Measurements from ENCODE around the gene PKD2.

The PKD2 gene

DNA sequence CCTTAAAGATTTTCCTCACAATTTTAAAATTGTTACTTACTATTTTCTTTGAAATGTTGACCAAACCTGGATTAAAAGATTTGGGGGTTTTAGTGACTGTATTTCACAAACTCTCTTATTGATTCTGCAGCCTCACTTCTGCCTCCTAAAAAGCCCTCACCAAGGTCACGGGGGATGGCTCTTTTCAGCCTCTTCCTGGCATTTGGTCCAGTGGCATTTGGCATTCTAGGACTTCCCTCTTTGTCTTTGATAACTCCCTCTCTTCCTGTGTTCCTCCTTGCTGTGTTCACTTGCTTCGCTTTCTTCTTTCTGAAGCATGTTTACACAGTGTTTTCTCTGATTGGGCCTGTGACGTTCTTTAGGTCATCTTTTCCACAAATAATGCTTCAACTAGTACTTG lies 21.5 kb downstream of the PKD2 start:
- DNase-seq = no peak

DNA sequence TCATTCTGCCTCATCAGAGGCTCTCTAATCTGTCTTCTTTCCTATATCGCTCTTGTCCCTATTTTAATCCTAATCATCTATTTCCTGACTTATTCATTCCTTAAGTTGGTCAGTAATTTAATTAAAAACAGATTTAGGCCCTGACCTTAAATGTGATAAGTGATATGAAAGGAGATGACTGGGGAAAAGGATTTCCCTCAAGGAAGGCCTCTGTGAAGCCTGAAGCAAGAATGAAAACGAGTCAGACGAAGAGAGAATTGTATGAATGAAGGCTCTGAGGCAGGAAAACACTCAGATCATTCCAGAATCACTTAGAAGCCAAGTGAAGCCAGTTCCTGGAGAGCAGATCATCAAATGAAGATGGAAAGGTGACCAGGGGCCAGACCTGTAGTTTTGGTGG lies 22.1 kb downstream of the PKD2 start:
- DNase-seq = no peak

DNA sequence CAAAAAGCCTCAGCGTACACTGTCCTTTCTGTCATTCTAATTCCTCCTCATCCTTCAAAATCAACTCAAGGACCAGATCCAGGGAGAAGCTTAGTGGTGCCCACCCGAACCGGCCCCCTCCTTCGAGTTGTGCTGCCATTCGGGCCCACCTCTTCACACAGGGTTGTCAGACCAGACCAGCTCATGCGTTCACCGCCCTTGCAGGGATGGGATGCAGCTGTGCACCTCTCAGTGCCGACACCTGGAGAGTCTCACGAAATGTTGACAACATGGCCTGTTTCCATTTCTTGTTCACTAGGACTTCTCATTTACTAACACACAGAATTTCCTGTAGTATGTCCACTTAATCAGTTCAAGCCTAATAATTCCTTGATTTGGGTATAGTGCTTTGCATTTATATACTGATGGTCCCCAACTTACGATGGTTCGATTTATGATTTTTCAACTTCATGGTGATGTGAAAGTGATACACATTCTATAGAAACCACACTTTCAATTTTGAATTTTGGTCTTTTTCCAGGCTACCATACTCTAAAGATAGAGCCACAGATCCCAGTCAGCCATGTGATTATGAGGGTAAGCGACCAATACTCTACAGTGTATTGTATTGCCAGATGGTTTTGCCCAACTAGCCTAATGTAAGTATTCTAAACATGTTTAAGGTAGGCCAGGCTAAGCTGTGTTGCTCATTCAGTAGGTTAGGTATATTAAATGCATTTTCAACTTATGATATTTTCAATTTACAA lies 23.3 kb downstream of the PKD2 start:
- DNase-seq = no peak

DNA sequence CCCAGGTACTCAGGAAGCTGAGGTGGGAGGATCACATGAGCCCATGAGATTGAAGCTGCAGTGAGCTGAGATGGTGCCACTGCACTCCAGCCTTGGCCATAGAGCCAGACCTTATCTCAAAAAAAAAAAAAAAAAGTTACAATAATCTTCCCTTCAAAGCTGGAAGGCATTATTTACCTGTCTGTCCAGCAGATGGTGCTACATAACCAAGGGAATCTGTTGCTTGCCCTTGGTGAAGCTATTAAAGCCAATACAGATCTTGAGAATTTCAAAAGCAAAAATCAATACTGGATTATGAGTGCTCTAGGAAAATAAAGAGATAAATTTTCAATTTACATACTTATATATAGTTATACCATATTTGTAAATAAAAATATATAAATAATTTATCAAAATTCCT lies 25.9 kb downstream of the PKD2 start:
- DNase-seq = no peak

DNA sequence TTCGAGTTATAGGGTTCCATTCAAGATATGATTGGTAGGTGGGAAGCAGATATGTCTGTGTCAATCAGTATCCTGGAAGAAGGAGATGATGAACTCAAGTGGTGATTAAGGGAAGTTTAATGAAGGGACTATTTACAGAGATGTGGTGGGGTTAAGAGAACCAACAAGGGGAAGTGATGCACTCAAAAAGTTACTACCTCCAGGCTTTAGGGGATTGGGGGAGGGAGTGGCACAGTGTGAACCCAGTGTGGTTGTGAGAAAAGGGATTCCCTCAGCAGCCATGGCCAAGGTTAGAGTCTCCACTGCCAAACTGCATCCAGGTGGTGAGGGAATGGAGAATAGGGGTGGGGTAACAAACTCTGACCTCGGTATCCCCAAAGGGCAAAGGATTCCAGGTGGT lies 27.9 kb downstream of the PKD2 start:
- no peak for DNase-seq

DNA sequence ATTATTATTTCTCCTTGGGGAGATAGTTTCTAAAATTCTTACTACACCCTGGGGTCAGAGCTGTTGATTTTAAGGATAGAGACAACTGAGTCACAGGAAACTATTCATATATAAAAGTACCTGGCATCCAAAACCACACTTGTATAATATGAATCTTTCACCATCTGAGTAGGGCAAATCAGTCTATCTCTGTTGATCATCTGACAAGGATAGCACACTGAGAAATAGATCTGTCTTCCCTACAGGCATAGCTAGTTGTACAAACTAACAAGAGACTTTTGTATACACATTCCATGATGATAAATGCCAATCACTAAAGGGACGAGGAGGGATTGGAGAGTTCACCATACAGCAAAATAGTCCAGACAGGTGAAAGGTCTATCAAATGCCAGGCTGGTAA lies 30.0 kb downstream of the PKD2 start:
- no peak for DNase-seq

DNA sequence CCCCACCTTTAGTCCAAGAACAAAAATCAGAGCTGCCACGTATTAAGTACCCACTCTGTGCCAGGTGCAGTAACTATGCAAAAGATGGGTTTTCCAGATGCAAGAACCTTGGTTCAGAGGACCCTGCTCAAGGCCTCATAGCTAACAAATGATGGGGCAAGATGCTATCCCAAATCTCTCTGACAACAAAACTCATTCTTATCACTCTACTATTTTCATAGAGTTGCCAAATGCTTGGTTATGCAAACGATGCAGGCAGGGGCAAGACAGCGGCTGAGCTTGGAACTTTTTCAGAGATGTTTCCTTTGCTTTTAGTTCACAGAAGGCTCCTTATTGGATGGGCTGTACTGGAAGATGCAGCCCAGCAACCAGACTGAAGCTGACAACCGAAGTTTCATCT lies 30.5 kb downstream of the PKD2 start:
- DNase-seq = no peak

DNA sequence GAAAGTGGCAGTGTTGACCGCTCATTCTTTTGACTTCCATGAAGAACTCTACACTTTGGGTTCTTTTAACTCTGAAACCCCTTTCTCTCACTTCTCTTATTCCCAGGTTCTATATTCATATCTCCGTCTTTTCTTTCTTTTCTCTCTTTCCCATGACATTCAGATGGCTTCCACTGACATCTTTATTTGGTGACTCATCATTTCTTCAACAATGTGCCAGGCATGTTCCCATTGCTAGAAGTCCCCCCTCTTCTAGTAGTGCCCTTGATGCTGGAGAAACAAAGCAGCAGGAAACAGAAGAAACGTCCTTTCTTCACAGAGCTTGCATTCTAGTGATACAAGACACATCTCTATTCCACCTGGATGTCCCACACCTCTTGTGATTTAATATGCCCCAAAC lies 33.3 kb downstream of the PKD2 start:
- no peak for DNase-seq

DNA sequence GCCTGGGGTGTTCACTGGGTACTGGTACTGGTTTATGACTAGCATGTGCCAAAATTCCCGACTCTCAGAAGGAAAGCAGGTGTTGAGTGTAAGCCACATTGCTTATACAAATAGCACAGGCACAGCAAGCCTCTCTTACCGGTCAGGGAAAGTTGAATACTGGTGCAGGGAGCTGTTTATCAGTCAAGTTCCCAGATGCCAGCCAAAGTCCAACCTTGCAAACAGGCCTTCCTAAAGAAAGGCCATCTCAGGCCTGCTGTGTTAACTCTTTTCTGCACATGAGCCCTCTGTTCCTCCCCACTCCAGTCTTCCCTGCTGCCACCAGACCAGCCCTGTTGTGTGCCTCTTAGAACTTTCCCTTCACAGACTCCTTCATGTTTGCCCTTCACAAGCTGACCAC lies 34.2 kb downstream of the PKD2 start:
- DNase-seq = no peak

DNA sequence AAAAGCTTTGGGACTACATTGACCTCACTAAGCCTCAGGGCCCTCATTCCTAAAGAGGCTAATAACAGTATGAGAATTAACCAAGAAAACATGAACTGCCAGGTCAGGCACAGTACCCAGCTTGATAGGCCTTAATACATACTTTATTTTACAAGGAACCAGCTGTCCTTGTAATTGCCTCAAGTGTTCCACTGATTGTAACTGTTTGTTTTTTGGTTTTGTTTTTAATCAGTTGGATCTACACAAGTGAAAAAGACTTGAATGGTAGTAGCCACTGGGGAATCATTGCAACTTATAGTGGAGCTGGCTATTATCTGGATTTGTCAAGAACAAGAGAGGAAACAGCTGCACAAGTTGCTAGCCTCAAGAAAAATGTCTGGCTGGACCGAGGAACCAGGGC lies 35.6 kb downstream of the PKD2 start:
- no peak for DNase-seq

DNA sequence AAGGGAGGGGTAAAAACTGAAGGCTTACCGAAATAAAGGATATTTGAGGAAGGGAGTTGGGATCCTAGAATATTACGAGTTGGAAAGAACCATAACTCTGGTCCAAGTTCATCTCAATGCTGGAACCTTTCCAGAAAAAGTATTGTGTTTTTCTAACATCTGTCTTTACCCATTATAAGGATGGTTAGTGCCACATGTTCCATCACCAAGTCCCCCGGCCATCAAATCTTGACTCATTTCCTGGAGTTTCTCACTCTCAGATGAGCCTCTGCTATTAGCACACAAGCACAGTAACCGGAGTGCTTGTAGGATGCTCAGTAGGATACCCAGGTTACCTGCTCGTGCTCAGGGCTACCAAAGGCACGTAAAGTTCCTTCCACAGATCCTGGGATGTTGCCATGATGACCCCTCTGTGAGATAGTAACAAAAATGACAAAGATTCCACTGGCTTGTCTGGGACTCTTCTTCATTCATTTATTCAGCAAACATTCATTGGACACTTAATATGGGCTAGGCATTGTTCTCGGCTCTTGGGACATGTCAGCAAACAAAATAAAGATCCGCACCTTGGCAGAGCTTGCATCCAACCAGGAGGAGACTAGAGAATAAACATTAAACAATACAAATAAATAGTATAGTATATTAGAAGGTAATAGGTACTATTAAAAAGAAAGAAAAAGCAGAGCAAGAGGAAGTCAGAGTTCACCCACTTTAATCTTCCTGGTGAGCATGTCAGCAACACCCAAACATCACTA lies 36.3 kb downstream of the PKD2 start:
- DNase-seq = no peak

DNA sequence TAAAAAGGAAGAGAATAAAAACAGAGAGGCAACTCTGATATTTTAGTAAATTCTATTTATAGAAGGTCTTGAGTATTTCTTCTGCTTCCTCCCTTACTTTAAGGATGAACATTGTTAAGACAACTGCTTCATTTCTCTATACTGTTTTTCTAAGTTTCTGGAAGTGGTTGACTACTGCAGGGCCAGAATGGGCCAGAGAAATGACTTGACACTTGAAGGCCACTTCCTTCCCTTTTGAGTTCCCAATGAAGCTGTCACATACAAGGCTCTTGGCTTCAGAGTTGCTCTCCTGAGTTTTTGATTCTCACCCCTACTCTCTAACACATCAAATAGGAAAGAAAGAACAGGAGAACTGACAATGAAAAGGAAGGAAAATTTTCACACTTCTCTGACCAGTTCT lies 37.6 kb downstream of the PKD2 start:
- DNase-seq = no peak

DNA sequence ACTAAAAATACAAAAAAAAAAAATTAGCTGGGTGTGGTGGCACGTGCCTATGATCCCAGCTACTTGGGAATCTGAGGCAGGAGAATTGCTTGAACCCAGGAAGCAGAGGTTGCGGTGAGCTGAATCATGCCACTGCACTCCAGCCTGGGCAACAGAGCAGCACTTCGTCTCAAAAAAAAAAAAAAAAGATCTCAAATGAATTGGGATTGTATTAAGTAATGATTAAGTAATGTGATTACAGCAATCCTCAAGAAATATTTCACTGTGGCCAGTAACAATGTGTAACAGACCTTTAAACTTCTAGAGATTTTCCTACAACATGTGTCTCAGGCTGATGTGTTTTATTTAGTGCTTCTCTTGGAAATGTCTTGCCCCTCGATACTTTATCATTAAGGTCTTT lies 46.8 kb downstream of the PKD2 start:
- DNase-seq = no peak

DNA sequence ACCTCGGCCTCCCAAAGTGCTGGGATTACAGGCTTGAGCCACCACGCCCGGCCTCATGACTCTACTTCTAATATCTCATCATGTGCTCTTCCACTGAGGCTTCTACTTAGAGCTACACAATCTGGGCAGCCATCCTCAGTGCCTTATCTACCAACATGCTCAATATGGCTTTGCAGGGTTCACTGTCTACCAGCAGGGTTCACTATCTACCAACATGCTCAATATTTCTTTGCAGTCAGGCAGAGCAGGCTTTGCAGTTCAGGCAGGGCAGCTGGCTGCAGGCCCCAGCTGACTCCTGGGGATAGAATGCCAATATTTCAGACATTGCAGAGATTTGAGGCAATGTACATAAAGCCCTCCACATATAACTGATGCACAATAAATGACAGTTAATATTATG lies 47.5 kb downstream of the PKD2 start:
- DNase-seq = no peak

DNA sequence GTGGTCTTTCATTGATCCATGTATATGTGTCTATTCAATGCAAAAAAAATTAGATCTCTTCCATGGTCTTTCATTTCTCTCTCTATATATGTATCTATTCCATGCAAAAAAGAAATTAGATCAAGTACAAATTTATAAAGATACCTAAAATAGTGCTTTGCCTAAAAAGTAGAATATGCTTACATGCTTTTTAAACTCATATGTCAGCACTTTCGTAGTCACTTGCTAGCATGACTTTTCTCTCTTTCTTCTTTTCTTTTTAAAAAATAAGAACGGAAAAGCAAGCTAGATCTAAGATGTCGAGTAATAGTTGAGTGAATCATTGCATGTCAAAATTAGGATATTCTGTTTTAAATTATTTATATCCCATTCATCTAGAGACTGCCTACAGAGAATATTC lies 50.9 kb downstream of the PKD2 start:
- DNase-seq = no peak

DNA sequence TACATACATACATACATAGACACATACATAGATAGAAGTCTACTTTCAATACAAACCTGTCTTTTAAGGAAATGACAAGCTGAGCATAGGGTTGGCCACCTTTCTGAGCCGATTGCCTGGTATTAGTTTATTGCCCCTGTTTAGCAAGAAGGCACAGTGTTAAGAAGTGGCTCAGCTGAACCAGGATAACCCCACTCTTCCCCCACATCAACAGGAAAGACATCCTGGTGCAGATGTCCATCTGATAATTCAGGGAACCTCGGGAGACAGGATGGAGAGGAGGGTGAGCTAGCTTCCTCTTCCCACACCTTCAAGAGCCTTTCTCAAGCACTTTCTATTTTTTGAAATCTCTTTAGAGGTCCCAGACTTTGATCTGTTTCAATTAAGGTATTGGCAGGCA lies 52.3 kb downstream of the PKD2 start:
- no peak for DNase-seq

DNA sequence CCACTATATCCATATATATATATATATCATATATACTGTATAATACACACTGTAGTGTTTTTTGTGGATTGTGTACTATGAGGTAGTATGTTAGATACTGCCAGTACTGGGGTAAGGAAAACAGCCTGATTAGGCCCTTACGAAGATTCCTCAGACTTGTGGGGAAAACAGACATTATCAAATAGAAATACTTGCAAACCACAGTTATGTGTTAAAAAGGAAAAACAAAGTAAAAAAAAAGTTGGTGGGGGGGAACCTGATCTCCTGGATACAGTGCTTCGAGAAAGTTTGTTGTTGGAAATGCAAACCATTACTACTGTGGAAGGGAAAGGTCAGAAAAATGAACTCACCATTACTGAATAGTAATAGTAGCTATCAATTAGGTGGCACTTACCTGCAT lies 53.0 kb downstream of the PKD2 start:
- DNase-seq = no peak

DNA sequence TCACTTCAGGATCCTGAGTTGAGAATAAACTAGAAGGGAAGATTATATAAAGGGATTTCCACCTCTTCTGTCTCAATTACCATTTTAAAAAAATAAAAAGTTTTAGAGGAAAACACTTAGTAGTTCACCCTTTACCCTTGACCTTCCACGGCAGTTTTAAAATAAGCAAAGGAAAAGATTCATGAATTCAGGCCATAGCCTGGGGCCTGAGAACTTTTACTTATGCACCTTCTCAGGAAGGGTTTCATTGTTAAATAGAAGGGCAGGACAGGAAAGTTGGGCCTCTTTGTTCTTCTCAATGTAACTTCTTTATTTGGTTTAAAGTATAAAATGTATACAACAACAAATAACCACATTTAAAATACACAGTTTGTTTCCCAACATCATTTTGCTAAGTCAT lies 54.9 kb downstream of the PKD2 start:
- no peak for DNase-seq

DNA sequence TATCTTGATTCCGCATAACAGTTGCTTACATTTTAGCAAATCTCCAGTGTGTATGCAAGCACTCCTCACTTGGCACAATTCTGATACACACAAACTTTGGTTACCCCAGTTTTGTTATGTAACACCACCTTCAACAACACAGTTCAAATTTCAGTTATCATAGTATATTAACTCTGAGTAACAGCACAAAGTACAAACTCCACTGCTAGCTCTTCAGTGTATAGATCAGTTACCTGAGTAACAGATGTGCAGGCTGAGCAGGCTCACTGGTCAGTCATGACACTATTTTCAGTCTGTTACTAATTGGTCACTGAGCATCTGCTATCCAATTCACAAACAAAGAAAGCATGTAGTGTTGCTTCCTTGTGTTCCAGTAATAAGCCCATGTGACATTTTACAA lies 55.4 kb downstream of the PKD2 start:
- no peak for DNase-seq

DNA sequence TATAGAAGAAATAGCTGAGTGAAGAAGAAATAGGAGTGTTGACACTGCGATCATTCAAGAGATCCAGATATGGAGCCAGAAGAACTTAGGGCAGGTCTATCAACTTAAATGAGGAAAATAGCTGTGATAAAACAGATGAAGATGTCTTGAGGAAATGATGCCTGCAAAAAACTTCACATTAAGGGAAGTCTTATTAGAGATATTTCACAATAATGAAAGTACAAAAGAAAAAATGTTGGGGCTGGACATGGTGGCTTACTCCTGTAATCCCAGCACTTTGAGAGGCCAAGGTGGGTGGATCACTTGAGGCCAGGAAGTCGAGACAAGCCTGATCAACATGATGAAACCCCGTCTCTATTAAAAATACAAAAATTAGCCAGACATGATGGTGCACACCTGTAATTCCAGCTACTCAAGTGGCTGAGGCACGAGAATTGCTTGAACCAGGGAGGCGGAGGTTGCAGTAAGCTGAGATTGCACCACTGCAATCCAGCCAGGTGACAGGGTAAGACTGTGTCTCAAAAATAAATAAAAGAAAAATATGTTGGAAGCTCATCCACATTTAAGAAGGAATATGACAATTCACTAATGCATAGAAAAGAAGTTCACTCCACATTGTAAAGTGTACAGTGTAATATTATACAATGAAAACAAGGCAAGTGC lies 56.3 kb downstream of the PKD2 start:
- DNase-seq = no peak

DNA sequence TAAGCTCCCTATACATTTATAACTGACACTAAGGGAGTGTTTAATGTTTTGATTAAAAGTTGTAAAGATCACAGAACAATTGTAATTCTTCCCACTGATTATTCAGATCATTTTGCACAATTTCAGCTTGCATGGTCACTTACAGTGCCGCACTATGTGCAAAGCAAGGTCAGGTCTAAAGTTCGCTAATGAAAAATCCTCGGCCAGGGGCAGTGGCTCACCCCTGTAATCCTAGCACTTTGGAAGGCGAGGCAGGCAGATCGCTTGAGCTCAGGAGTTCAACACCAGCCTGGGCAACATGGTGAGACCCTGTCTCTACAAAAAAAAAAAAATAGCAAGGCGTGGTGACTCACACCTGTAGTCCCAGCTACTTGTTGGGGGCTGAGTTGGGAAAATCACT lies 57.0 kb downstream of the PKD2 start:
- DNase-seq = no peak

DNA sequence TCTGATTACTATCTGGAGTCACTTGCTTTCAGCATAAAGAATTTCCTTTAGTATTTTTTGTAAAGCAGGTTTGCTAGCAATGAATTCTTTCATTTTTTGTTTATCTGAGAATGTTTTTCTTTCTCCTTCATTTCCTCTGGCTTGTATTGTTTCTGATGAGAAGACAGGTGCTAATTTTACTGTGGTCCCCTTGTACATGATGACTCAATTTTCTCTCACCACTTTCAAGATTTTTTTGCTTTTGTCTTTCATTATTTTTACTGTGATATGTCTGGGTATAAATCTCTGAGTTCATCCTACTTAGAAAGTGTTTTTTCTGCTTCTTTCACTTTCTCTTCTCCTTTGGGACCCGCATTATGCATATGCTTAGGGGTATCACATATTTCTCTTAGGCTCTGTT lies 62.6 kb downstream of the PKD2 start:
- DNase-seq = no peak

DNA sequence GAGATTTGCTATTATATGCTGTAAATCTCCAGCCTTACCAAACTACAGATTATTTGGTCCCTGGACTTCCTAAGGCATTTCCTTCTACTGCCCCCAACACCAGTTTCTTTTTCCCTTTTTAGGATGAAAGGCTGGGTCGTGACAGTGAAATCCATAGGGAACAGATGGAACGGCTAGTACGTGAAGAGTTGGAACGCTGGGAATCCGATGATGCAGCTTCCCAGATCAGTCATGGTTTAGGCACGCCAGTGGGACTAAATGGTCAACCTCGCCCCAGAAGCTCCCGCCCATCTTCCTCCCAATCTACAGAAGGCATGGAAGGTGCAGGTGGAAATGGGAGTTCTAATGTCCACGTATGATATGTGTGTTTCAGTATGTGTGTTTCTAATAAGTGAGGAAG lies 67.9 kb downstream of the PKD2 start:
- DNase-seq = no peak

DNA sequence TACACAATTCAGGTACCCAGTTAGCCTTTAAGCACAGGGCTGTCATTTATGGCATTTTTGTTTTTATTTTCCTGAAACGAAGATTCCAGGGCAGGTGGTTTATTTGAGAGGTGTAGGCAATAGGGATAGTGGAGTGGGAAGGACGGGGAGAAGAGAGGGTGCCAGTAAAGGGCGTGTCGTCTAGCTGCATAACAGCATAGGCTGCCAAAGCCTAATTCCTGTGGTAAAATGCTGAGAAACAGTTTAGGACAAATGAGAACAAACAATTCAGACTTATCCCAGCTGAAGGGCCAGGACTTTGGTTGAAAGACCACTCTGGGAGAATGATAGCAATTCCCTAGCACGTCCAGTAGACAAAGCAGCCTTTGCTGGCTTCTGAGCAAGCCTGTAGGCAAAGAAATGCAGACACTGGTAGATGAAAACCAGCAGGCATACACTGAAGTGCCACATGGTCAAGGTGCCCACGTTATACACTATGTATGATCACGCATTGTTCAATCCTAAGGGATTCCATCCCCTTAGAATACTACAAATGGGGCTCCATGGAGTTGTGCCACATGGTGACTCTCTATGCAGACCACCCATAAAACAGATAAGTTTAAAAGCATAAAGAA lies 70.6 kb downstream of the PKD2 start:
- no peak for DNase-seq

Data from stimulated activated CD4-positive, alpha-beta T cell treated with anti-CD3 and anti-CD28 coated beads, Interleukin-12 subunit alpha, Interleukin-12 subunit beta, amount 100 ng/mL, for 4 hours (primary cell).